Lung (tissue), 12 donors: ENCODE results near the gene HBD. TPM values are rescaled to one million over a fixed set of nuclear protein-coding genes. Genes with fewer than 3 reads are reported as not detected.

Source experiments
- ATAC-seq: fragments of 200-7000 bp; cut with Tn5 transposase; one replicate; pipeline ENCODE4 v1.9.1; 2020; ENCODE audit warnings: moderate number of reproducible peaks; ENCODE audit not compliant: insufficient read depth, low FRiP score
- DNase-seq, 3 donors: peaks; one replicate each; pipeline ENCODE4 v3.0.0-alpha.2; 2013 to 2017
- H3K27ac ChIP-seq, 2 donors: one replicate each; pipeline ENCODE4 v1.5.1; 2013; ENCODE audit warnings: mild to moderate bottlenecking in 2 of 2, moderate library complexity in 2 of 2, control low read depth in 1 of 2, inconsistent platforms in 1 of 2, low read depth in 1 of 2, low read length in 1 of 2
- H3K27me3 ChIP-seq, 3 donors: one replicate each; pipeline ENCODE4 v1.5.1; 2013; ENCODE audit warnings: low read length in 2 of 3; ENCODE audit not compliant: control insufficient read depth in 3 of 3, insufficient read depth in 3 of 3
- H3K36me3 ChIP-seq, 4 donors: one replicate each; pipeline ENCODE4 v1.5.1; 2013; ENCODE audit warnings: low read length in 4 of 4, mild to moderate bottlenecking in 1 of 4, moderate library complexity in 1 of 4; ENCODE audit not compliant: control insufficient read depth in 4 of 4, insufficient read depth in 4 of 4
- H3K4me1 ChIP-seq, 5 donors: one replicate each; pipeline ENCODE4 v1.5.1; 2013; ENCODE audit warnings: low read length in 5 of 5, mild to moderate bottlenecking in 2 of 5, moderate library complexity in 1 of 5; ENCODE audit not compliant: control insufficient read depth in 5 of 5, insufficient read depth in 5 of 5
- H3K4me3 ChIP-seq: one replicate; pipeline ENCODE4 v1.5.1; 2013; ENCODE audit warnings: mild to moderate bottlenecking, control low read depth, moderate library complexity
- H3K9ac ChIP-seq, 2 donors: one replicate each; pipeline ENCODE4 v1.5.1; 2013; ENCODE audit warnings: low read length in 2 of 2, control low read depth in 1 of 2; ENCODE audit not compliant: insufficient read depth in 1 of 2
- H3K9me3 ChIP-seq, 4 donors: one replicate each; pipeline ENCODE4 v1.5.1; 2013; ENCODE audit warnings: low read length in 3 of 4, mild to moderate bottlenecking in 1 of 4, moderate library complexity in 1 of 4; ENCODE audit not compliant: control insufficient read depth in 4 of 4, insufficient read depth in 3 of 4
- WGBS, 2 donors: extraction: QIAGEN DNeasy Blood & Tissue Kit; methylation state at CpG; one replicate each; pipeline ENCODE4 v1.1.7; 2013; 5-methylcytosine and 5-hydroxymethylcytosine counted together
- polyA plus RNA-seq, 2 donors: library from polyadenylated mRNA; stranded (reverse); fragments of 200-250 nt; gene quantifications; one replicate each; pipeline ENCODE4 v1.2.1, GENCODE V29; 2013
- total RNA-seq, 2 donors: library from RNA; depleted of rRNA in 1 of 2; stranded (reverse); fragments of >200 nt in 1 of 2; gene quantifications; one replicate each; pipeline ENCODE4 v1.2.1, GENCODE V29; 2014 to 2021
- TF ChIP-seq, protein P1 (sequence below): IDR thresholded peaks from 2 replicates; pipeline ENCODE4 v1.5.1; 2012; ENCODE audit warnings: mild to moderate bottlenecking; ENCODE audit errors: control extremely low read depth, extremely low read depth
- donor health status: control.
- donor health status: control.
- donor health status: Bipolar disorder and iron deficiency.
- donor health status: healthy.
- donor health status: DM: yes; HTN: yes; CAD: no.

HBD gene
- total and polyA plus RNA-seq, 4 donors, result 0.24 to 1.1 (median 0.66) TPM; not detected in 1

GRCh38 chr11:5225480-5225871 is 8.8 kb downstream of the HBD start:
- TF ChIP-seq, protein P1, sequence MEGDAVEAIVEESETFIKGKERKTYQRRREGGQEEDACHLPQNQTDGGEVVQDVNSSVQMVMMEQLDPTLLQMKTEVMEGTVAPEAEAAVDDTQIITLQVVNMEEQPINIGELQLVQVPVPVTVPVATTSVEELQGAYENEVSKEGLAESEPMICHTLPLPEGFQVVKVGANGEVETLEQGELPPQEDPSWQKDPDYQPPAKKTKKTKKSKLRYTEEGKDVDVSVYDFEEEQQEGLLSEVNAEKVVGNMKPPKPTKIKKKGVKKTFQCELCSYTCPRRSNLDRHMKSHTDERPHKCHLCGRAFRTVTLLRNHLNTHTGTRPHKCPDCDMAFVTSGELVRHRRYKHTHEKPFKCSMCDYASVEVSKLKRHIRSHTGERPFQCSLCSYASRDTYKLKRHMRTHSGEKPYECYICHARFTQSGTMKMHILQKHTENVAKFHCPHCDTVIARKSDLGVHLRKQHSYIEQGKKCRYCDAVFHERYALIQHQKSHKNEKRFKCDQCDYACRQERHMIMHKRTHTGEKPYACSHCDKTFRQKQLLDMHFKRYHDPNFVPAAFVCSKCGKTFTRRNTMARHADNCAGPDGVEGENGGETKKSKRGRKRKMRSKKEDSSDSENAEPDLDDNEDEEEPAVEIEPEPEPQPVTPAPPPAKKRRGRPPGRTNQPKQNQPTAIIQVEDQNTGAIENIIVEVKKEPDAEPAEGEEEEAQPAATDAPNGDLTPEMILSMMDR, result no peak
- H3K36me3 ChIP-seq, result no peaks in the 10 kb centered on the region
- ATAC-seq (no peak), DNase-seq (no peak)
- H3K4me1 ChIP-seq, result no peaks in the 10 kb centered on the region
- no peak overlapping the region for H3K27ac ChIP-seq
- 62 to 82% methylated on average over 2 of the region's 2 CpGs for WGBS, 2 donors
- H3K4me3 ChIP-seq, result no peak overlapping the region
- H3K27me3 ChIP-seq, result no peaks in the 10 kb centered on the region
- no peak overlapping the region for H3K9ac ChIP-seq
- H3K9me3 ChIP-seq, result no peaks in the 10 kb centered on the region

GRCh38 chr11:5224538-5225479 is 9.5 kb downstream of the HBD start:
- Histone ChIP-seq H3K9me3 (no peaks in the 10 kb centered on the region), H3K27ac (no peak overlapping the region), H3K27me3 (no peaks in the 10 kb centered on the region), H3K9ac (no peak overlapping the region), H3K4me3 (no peak overlapping the region), H3K4me1 (no peaks in the 10 kb centered on the region), H3K36me3 (no peaks in the 10 kb centered on the region)
- TF ChIP-seq, protein P1, result no peak
- WGBS, 2 donors, result 72 to 76% methylated on average over 6 of the region's 6 CpGs
- ATAC-seq, result no peak
- DNase-seq, result no peak

GRCh38 chr11:5223686-5224085 is 10.6 kb downstream of the HBD start:
- H3K9ac ChIP-seq, result no peak overlapping the region
- no peaks in the 10 kb centered on the region for H3K4me1 ChIP-seq
- ATAC-seq (no peak), DNase-seq (no peak)
- 74 to 86% methylated on average over 1 of the region's 1 CpG for WGBS, 2 donors
- no peaks in the 10 kb centered on the region for H3K9me3 ChIP-seq
- H3K4me3 ChIP-seq, result no peak overlapping the region
- H3K27me3 ChIP-seq, result no peaks in the 10 kb centered on the region
- H3K36me3 ChIP-seq, result no peaks in the 10 kb centered on the region
- no peak overlapping the region for H3K27ac ChIP-seq
- TF ChIP-seq, protein P1, result no peak
